Natural killer cell (primary cell): ENCODE results near the gene SGSM1. TPM values are rescaled to one million over a fixed set of nuclear protein-coding genes. Genes with fewer than 3 reads are reported as not detected.

Experiments used
- ATAC-seq, 3 donors: fragments of 150-1000 bp in 2 of 3; fragments of 200-7000 bp in 1 of 3; cut with Tn5 transposase; 1 replicate in 1 of 3; 2 replicates in 2 of 3; pipeline ENCODE4 v1.10.0; 2021; ENCODE audit warnings: mild to moderate bottlenecking in 2 of 3, moderate library complexity in 2 of 3
- DNase-seq, 2 donors: peaks; one replicate each; pipeline versions ENCODE4 v3.0.0 to v3.0.0-alpha.2; 2013 to 2021; ENCODE audit warnings: mixed read lengths in 1 of 2
- H3K27ac ChIP-seq: one replicate; pipeline ENCODE4 v1.5.1; 2013; ENCODE audit warnings: mild to moderate bottlenecking, low read length
- H3K27me3 ChIP-seq: one replicate; pipeline ENCODE4 v1.6.1; 2013; ENCODE audit warnings: low read length; ENCODE audit not compliant: control insufficient read depth, insufficient read depth
- H3K36me3 ChIP-seq: one replicate; pipeline ENCODE4 v1.6.1; 2013; ENCODE audit warnings: low read length; ENCODE audit not compliant: control insufficient read depth, insufficient read depth
- H3K4me1 ChIP-seq: one replicate; pipeline ENCODE4 v1.6.1; 2013; ENCODE audit warnings: low read length; ENCODE audit not compliant: control insufficient read depth, insufficient read depth
- H3K4me3 ChIP-seq: one replicate; pipeline ENCODE4 v1.5.1; 2013; ENCODE audit warnings: low read length
- H3K9me3 ChIP-seq: one replicate; pipeline ENCODE4 v1.6.1; 2013; ENCODE audit warnings: low read length; ENCODE audit not compliant: control insufficient read depth, insufficient read depth
- H3K27ac Mint-ChIP-seq, 2 donors: one replicate each; pipeline ENCODE4 v1.8.0; 2022; ENCODE audit warnings: mild to moderate bottlenecking in 2 of 2, mixed read lengths in 2 of 2, moderate library complexity in 1 of 2
- H3K27me3 Mint-ChIP-seq, 2 donors: one replicate each; pipeline ENCODE4 v1.8.0; 2022; ENCODE audit warnings: low read depth in 2 of 2, mixed read lengths in 2 of 2
- H3K36me3 Mint-ChIP-seq: one replicate; pipeline ENCODE4 v1.8.0; 2022; ENCODE audit warnings: mixed read lengths
- H3K4me1 Mint-ChIP-seq, 2 donors: one replicate each; pipeline ENCODE4 v1.8.0; 2022; ENCODE audit warnings: mixed read lengths in 2 of 2
- H3K4me3 Mint-ChIP-seq: one replicate; pipeline ENCODE4 v1.8.0; 2022; ENCODE audit warnings: mild to moderate bottlenecking, moderate library complexity, mixed read lengths
- H3K9me3 Mint-ChIP-seq, 2 donors: one replicate each; pipeline ENCODE4 v1.8.0; 2022; ENCODE audit warnings: mixed read lengths in 2 of 2
- WGBS: methylation state at CpG from one replicate; pipeline ENCODE4 v1.1.7; 2013; ENCODE audit warnings: missing lambda C conversion rate; ENCODE audit not compliant: insufficient coverage; 5-methylcytosine and 5-hydroxymethylcytosine counted together
- intact Hi-C: fragments of 100-400 bp; cut with micrococcal nuclease; formaldehyde crosslinking; loops from one replicate; pipeline ENCODE4 v1.14.2; 2022
- total RNA-seq, 4 donors: library from RNA; stranded (reverse); fragments of 120-200 nt in 1 of 4; gene quantifications; one replicate each; pipeline versions ENCODE4 v1.2.3 to v1.2.4, GENCODE V29; 2013 to 2022
- TF ChIP-seq, protein P1 (sequence below): fragments of 200-600 bp; IDR thresholded peaks from one replicate; pipeline ENCODE4 v1.8.0; 2022; ENCODE audit warnings: antibody characterized with exemption

SGSM1 gene
- total RNA-seq, 3 donors from 2014 or later (not counting 1 experiment from before 2014, with no cell fraction given), result 13.9 to 15.4 (median 13.9) TPM

DNA sequence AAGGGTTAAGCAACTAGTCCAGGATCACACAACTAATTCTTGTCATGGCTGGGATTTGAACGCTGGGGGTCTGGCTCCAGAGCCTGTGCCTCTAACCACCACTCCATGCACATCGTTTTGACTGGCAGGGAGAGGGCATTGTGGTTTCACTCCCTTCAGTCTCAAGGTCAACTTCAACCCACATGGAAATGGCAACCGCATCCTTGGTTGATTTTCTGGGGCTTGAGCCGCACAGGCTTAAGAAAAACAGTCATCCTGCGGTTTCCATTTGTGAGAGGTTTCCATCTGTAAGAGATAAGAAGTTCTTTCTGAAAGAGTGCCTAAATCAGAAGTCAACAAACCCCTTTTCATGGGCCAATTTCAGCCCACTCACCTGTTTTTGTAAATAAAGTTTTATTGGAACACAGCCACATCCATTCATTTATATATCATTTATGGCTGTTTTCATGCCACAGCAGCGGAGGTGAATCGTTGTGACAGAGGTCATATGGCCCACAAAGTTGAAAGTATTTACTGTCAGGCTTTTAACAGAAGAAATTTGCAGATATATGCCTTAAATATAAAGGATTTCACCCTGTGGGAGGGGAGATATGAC lies 65.7 kb downstream of the SGSM1 start:
- H3K4me1 Mint-ChIP-seq, result peaks cover 0 to 5% of the 10 kb centered on the region in 2 donors
- ATAC-seq (no peak), DNase-seq (no peak)
- TF ChIP-seq, protein P1, sequence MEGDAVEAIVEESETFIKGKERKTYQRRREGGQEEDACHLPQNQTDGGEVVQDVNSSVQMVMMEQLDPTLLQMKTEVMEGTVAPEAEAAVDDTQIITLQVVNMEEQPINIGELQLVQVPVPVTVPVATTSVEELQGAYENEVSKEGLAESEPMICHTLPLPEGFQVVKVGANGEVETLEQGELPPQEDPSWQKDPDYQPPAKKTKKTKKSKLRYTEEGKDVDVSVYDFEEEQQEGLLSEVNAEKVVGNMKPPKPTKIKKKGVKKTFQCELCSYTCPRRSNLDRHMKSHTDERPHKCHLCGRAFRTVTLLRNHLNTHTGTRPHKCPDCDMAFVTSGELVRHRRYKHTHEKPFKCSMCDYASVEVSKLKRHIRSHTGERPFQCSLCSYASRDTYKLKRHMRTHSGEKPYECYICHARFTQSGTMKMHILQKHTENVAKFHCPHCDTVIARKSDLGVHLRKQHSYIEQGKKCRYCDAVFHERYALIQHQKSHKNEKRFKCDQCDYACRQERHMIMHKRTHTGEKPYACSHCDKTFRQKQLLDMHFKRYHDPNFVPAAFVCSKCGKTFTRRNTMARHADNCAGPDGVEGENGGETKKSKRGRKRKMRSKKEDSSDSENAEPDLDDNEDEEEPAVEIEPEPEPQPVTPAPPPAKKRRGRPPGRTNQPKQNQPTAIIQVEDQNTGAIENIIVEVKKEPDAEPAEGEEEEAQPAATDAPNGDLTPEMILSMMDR, result no peak
- H3K9me3 Mint-ChIP-seq, result no peaks in the 10 kb centered on the region
- 79% methylated on average over 7 of the region's 7 CpGs for WGBS
- H3K9me3 ChIP-seq, result no peaks in the 10 kb centered on the region
- H3K27ac Mint-ChIP-seq, result no peak overlapping the region
- H3K36me3 ChIP-seq, result no peaks in the 10 kb centered on the region
- H3K4me3 ChIP-seq, result no peak overlapping the region
- no peaks in the 10 kb centered on the region for H3K27me3 ChIP-seq
- H3K4me1 ChIP-seq, result no peaks in the 10 kb centered on the region
- H3K27ac ChIP-seq, result no peak overlapping the region
- H3K27me3 Mint-ChIP-seq, result no peaks in the 10 kb centered on the region
- no peak overlapping the region for H3K4me3 Mint-ChIP-seq
- intact Hi-C loops, result no loop called here
- H3K36me3 Mint-ChIP-seq, result no peaks in the 10 kb centered on the region

DNA sequence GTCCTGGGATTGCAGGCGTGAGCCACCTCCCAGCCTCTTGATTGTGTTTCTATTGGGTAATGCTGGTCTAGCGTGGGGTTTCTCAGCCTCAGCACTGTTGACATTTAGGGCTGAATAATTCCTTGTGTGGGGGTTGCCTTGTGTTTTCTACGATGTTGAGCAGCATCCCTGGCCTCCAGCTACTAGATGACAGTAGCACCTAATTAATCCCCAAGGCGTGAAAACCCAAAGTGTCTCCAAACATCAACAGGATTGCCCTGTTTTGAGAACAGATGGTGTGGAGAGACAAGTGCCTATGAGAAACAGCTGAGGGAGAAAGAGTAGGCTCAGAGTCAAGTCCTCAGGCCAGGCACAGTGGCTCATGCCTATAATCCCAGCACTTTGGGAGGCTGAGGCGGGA lies 67.2 kb downstream of the SGSM1 start:
- Histone ChIP-seq H3K27me3 (no peaks in the 10 kb centered on the region), H3K4me3 (no peak overlapping the region), H3K27ac (no peak overlapping the region), H3K9me3 (no peaks in the 10 kb centered on the region), H3K4me1 (no peaks in the 10 kb centered on the region), H3K36me3 (no peaks in the 10 kb centered on the region)
- Mint-ChIP-seq H3K4me3 (no peak overlapping the region), H3K4me1 (peaks cover 0 to 5% of the 10 kb centered on the region in 2 donors), H3K9me3 (no peaks in the 10 kb centered on the region), H3K36me3 (no peaks in the 10 kb centered on the region), H3K27me3 (no peaks in the 10 kb centered on the region), H3K27ac (no peak overlapping the region)
- TF ChIP-seq, protein P1, result no peak
- WGBS, result 74% methylated on average over 5 of the region's 5 CpGs
- intact Hi-C loops, result no loop called here
- DNase-seq (no peak), ATAC-seq (no peak)

GRCh38 chr22:24875862-24876506 lies 70.0 kb downstream of the SGSM1 start:
- Histone ChIP-seq H3K4me1 (no peaks in the 10 kb centered on the region), H3K9me3 (no peaks in the 10 kb centered on the region), H3K4me3 (no peak overlapping the region), H3K36me3 (peaks cover 2% of the 10 kb centered on the region), H3K27me3 (no peaks in the 10 kb centered on the region), H3K27ac (no peak overlapping the region)
- ATAC-seq (no peak), DNase-seq (peak in 1 of 2 donors; percentile 24)
- Mint-ChIP-seq H3K4me1 (peaks cover 0 to 5% of the 10 kb centered on the region in 2 donors), H3K27me3 (no peaks in the 10 kb centered on the region), H3K36me3 (no peaks in the 10 kb centered on the region), H3K27ac (no peak overlapping the region), H3K9me3 (no peaks in the 10 kb centered on the region), H3K4me3 (no peak overlapping the region)
- 59% methylated on average over 4 of the region's 4 CpGs for WGBS
- intact Hi-C loops, result no loop called here
- TF ChIP-seq, protein P1, result no peak

DNA sequence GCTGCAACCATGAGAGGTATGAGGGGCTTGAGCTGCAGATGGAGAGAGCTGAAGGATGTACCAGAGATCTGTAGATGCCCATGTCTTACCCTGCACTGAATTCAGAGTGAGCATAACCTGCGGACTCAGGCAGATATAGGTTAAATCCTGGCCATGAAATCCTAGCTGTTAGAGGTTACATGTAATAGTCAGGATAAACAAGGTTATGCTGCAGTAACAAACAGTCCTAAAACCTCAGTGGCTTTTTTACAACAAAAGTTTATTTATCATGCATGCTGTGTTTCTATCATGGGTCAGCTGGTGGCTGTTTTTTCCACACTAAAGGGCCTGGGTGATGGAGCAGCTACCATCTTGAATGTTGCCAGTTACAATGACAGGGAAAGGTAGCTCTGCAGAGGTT lies 70.7 kb downstream of the SGSM1 start:
- H3K9me3 ChIP-seq, result no peaks in the 10 kb centered on the region
- no peaks in the 10 kb centered on the region for H3K27me3 ChIP-seq
- Mint-ChIP-seq H3K4me1 (peaks cover 0 to 5% of the 10 kb centered on the region in 2 donors), H3K27ac (no peak overlapping the region), H3K4me3 (no peak overlapping the region), H3K27me3 (no peaks in the 10 kb centered on the region), H3K9me3 (no peaks in the 10 kb centered on the region), H3K36me3 (no peaks in the 10 kb centered on the region)
- intact Hi-C loops, result no loop called here
- DNase-seq, result no peak
- H3K36me3 ChIP-seq, result peaks cover 2% of the 10 kb centered on the region
- no peak for ATAC-seq
- no peaks in the 10 kb centered on the region for H3K4me1 ChIP-seq
- H3K27ac ChIP-seq, result no peak overlapping the region
- WGBS, result 94% methylated on average over 1 of the region's 1 CpG
- TF ChIP-seq, protein P1, result no peak
- no peak overlapping the region for H3K4me3 ChIP-seq
